ENCODE data around the gene RAB9B.

Gene RAB9B

DNA sequence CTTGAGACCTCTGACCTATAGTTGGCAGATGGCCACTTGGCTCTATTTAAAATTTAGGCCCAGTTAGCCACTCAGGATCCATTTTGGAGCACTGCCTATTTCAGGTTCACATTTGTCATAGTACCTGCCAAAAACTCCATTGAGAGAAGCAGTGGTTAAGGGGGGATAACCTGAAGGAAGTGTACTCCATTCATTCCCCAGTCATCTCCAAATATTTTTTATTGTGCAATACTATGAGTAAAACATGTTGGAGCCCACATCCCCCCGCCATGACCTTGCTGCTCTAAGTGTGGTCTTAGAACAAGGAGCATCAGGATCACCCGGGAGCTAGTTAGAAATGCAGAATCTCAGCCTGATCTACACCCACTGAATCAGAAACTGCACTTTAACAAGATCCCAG, 34.4 kb downstream of the RAB9B start:
- H3K9ac ChIP-seq (ENCODE audit: low read length) = no peak overlapping the region
- H3K27me3 ChIP-seq (ENCODE audit: control insufficient read depth, insufficient read depth, low read length) = no peaks in the 10 kb centered on the region
- no peak overlapping the region for H3K4me3 ChIP-seq (ENCODE audit: low read length)
- H3K27ac ChIP-seq (ENCODE audit: low read depth, low read length) = no peak overlapping the region
- H3K36me3 ChIP-seq (ENCODE audit: control insufficient read depth, insufficient read depth, low read length) = no peaks in the 10 kb centered on the region
- H3K4me1 ChIP-seq (ENCODE audit: control insufficient read depth, insufficient read depth, low read length) = no peaks in the 10 kb centered on the region

DNA sequence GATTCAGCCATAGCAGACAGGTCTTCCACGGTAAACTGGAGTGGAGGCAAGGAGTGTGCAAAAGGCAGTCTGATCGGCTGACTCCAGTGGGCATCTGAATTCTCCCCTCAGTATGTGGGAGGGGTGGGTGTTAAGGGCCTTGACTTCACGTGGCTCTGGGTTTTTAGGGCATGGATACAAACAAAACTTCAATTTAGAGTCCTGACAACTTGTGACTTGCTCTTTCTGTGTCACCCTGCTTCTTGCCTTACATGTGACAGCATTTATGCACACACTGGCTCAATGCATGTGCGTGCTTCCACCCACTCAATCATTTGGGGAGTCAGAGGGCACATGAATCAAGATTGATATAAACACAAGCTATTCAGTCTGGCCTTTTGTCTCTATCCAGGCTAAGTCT, 37.9 kb downstream of the RAB9B start:
- Histone ChIP-seq H3K27ac (ENCODE audit: low read depth, low read length) (no peak overlapping the region), H3K36me3 (ENCODE audit: control insufficient read depth, insufficient read depth, low read length) (no peaks in the 10 kb centered on the region), H3K9ac (ENCODE audit: low read length) (no peak overlapping the region), H3K4me1 (ENCODE audit: control insufficient read depth, insufficient read depth, low read length) (no peaks in the 10 kb centered on the region), H3K27me3 (ENCODE audit: control insufficient read depth, insufficient read depth, low read length) (no peaks in the 10 kb centered on the region), H3K4me3 (ENCODE audit: low read length) (no peak overlapping the region)

DNA sequence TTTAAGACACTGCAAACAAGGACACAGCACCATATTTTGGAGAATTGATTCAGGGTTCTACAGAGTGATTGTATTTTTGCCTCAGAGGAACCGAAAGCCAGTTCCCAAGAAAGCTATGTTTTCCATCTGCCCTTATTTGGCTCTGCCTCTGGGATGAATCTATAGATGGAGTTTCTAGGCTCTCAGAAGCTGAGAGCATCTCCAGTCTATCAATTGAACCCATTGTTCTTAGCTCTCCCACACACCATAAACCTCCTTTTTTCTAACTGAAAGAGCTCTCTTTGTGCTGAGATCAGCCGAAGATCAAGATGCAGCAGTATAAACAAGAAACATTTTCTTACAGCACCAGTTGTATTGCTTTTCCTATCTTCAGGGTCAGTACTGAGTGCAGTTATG, 38.5 kb downstream of the RAB9B start:
- Histone ChIP-seq H3K27ac (ENCODE audit: low read depth, low read length) (no peak overlapping the region), H3K4me1 (ENCODE audit: control insufficient read depth, insufficient read depth, low read length) (no peaks in the 10 kb centered on the region), H3K4me3 (ENCODE audit: low read length) (no peak overlapping the region), H3K27me3 (ENCODE audit: control insufficient read depth, insufficient read depth, low read length) (no peaks in the 10 kb centered on the region), H3K9ac (ENCODE audit: low read length) (no peak overlapping the region), H3K36me3 (ENCODE audit: control insufficient read depth, insufficient read depth, low read length) (no peaks in the 10 kb centered on the region)

DNA sequence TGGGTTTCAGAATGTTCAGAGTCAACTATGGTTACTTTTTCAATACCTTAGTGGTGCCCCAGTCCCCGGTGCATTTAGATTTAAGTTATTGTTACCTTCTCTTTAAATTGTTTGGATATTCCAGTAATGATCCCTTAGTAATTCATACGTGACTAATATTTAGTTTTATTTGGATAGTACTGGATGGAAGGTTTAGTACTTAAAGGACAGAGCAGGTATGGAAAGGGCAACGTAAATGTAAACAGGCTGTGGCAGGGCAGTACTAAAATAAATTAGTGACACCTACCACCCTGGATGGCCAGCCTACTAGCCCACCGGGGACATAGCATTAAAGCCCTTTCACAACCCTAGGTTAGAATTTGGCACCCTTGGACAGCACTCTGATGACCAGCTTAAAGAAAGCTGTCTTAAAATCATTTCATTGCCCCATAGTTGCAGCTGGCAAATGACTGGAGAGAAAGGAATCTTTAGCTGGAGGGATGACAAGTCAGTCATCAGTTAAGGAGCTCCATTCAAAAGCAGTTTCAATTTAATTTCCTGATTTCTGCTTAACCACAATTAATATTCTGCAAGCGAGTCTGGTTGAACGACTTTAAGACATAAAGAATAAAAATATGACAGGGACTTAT, 39.0 kb downstream of the RAB9B start:
- Histone ChIP-seq H3K27ac (ENCODE audit: low read depth, low read length) (no peak overlapping the region), H3K27me3 (ENCODE audit: control insufficient read depth, insufficient read depth, low read length) (no peaks in the 10 kb centered on the region), H3K9ac (ENCODE audit: low read length) (no peak overlapping the region), H3K36me3 (ENCODE audit: control insufficient read depth, insufficient read depth, low read length) (no peaks in the 10 kb centered on the region), H3K4me1 (ENCODE audit: control insufficient read depth, insufficient read depth, low read length) (no peaks in the 10 kb centered on the region), H3K4me3 (ENCODE audit: low read length) (no peak overlapping the region)

DNA sequence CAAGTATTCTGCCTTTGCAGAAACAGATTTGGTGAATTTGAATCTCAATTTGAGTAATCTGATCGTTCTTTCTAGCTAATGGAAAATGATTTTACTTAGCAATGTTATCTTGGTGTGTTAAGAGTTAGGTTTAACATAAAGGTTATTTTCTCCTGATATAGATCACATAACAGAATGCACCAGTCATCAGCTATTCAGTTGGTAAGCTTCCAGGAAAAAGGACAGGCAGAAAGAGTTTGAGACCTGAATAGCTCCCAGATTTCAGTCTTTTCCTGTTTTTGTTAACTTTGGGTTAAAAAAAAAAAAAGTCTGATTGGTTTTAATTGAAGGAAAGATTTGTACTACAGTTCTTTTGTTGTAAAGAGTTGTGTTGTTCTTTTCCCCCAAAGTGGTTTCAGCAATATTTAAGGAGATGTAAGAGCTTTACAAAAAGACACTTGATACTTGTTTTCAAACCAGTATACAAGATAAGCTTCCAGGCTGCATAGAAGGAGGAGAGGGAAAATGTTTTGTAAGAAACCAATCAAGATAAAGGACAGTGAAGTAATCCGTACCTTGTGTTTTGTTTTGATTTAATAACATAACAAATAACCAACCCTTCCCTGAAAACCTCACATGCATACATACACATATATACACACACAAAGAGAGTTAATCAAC, 40.1 kb downstream of the RAB9B start:
- H3K27ac ChIP-seq (ENCODE audit: low read depth, low read length) = no peak overlapping the region
- no peaks in the 10 kb centered on the region for H3K27me3 ChIP-seq (ENCODE audit: control insufficient read depth, insufficient read depth, low read length)
- H3K4me3 ChIP-seq (ENCODE audit: low read length) = no peak overlapping the region

DNA sequence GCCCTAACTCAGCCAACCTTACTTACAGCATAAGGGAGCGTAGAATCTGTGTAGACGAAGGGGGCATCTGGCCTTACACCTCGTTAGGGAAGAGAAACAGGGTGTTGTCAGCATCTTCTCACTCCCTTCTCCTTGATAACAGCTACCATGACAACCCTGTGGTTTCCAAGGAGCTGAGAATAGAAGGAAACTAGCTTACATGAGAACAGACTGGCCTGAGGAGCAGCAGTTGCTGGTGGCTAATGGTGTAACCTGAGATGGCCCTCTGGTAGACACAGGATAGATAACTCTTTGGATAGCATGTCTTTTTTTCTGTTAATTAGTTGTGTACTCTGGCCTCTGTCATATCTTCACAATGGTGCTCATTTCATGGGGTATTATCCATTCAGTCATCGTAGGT, 40.8 kb downstream of the RAB9B start:
- Histone ChIP-seq H3K4me3 (ENCODE audit: low read length) (no peak overlapping the region), H3K27me3 (ENCODE audit: control insufficient read depth, insufficient read depth, low read length) (no peaks in the 10 kb centered on the region), H3K27ac (ENCODE audit: low read depth, low read length) (no peak overlapping the region), H3K9ac (ENCODE audit: low read length) (no peak overlapping the region), H3K36me3 (ENCODE audit: control insufficient read depth, insufficient read depth, low read length) (no peaks in the 10 kb centered on the region), H3K4me1 (ENCODE audit: control insufficient read depth, insufficient read depth, low read length) (no peaks in the 10 kb centered on the region)

More for the DNA sequence above, 40.1 kb downstream of the RAB9B start:
- Histone ChIP-seq H3K36me3 (ENCODE audit: control insufficient read depth, insufficient read depth, low read length) (no peaks in the 10 kb centered on the region), H3K9ac (ENCODE audit: low read length) (no peak overlapping the region), H3K4me1 (ENCODE audit: control insufficient read depth, insufficient read depth, low read length) (no peaks in the 10 kb centered on the region)

DNA sequence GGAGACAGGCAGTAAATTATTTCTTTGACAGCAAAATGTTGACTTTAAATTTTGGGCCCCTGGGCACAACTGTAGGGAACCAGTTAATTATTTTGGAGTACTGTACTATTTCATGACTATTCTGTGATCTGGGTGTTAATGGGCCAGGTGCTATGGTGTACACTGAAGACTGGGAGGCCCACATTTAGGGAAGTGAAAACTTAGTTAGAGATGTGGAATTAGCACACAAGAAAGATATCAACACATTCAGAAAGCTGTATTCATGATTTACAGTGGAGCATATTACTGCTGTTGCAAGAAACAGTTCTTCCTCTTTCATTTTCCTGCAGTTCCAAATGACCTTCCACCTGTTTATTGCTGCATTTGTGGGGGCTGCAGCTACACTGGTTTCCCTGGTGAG, 43.1 kb downstream of the RAB9B start:
- Histone ChIP-seq H3K27me3 (ENCODE audit: control insufficient read depth, insufficient read depth, low read length) (no peaks in the 10 kb centered on the region), H3K27ac (ENCODE audit: low read depth, low read length) (no peak overlapping the region), H3K4me3 (ENCODE audit: low read length) (no peak overlapping the region), H3K9ac (ENCODE audit: low read length) (no peak overlapping the region), H3K36me3 (ENCODE audit: control insufficient read depth, insufficient read depth, low read length) (no peaks in the 10 kb centered on the region), H3K4me1 (ENCODE audit: control insufficient read depth, insufficient read depth, low read length) (no peaks in the 10 kb centered on the region)

DNA sequence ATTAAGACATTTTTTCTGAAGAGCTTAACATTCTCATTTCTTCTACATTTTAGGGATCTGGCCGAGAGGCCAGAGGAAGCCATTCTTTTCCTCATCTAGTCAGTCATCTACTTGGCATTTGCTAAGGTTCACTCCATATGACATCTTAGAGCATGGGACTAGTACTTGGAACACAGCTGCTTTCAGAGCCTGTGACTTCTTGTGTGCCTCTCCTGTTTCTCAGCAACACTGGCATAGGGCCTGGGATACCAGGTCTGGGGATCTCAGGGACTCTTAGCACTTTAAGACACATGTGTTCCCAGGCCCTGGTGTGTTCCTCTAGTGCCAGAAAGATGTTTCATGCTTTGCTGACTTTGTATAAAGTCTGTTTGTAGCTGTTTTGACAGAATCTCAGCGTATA, 48.1 kb downstream of the RAB9B start:
- no peaks in the 10 kb centered on the region for H3K27me3 ChIP-seq (ENCODE audit: control insufficient read depth, insufficient read depth, low read length)
- H3K27ac ChIP-seq (ENCODE audit: low read depth, low read length) = no peak overlapping the region
- H3K4me1 ChIP-seq (ENCODE audit: control insufficient read depth, insufficient read depth, low read length) = no peaks in the 10 kb centered on the region
- no peak overlapping the region for H3K4me3 ChIP-seq (ENCODE audit: low read length)
- H3K9ac ChIP-seq (ENCODE audit: low read length) = no peak overlapping the region
- H3K36me3 ChIP-seq (ENCODE audit: control insufficient read depth, insufficient read depth, low read length) = no peaks in the 10 kb centered on the region

DNA sequence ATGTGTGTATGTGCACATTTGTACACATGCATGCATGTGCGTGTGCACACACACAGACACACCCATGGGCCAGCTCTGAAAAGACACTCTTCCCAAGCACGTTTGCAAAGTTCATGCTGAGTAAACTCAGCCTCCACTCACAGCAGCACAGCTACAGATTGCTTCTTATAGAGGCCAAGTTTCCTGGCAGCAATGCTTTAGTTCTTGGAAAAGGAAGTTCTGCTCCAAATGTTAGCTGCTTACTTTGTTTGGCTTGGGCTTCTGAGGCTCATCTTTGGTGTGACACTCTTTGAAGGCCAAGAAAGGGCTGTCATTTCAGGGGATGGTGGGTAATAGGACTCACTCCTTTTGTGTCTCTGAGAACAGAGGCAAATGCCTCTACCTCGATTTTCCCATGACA, 48.9 kb downstream of the RAB9B start:
- H3K36me3 ChIP-seq (ENCODE audit: control insufficient read depth, insufficient read depth, low read length) = no peaks in the 10 kb centered on the region
- H3K4me3 ChIP-seq (ENCODE audit: low read length) = no peak overlapping the region
- H3K27me3 ChIP-seq (ENCODE audit: control insufficient read depth, insufficient read depth, low read length) = no peaks in the 10 kb centered on the region
- H3K4me1 ChIP-seq (ENCODE audit: control insufficient read depth, insufficient read depth, low read length) = no peaks in the 10 kb centered on the region
- no peak overlapping the region for H3K9ac ChIP-seq (ENCODE audit: low read length)
- no peak overlapping the region for H3K27ac ChIP-seq (ENCODE audit: low read depth, low read length)

DNA sequence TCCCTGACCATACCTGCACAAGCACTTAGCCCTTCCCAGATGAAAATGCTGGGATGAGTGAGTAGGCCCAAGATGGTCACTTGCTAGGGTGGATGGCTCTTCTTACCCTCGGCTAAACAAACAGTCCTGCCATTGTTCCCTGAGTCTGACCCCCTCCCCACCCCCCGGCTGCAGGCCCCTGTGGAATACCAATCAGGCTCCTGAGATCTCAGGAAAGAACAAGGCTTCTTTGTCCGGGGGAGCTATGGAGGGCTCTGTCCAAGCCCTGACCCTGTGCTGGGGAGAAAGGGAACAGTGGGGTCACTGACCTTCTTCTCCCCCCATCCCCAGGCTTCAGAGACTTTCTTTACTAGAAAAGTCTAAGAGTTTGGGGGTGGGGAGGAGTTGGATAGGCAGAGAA, 49.4 kb downstream of the RAB9B start:
- Histone ChIP-seq H3K36me3 (ENCODE audit: control insufficient read depth, insufficient read depth, low read length) (no peaks in the 10 kb centered on the region), H3K27ac (ENCODE audit: low read depth, low read length) (no peak overlapping the region), H3K4me3 (ENCODE audit: low read length) (no peak overlapping the region), H3K27me3 (ENCODE audit: control insufficient read depth, insufficient read depth, low read length) (no peaks in the 10 kb centered on the region), H3K9ac (ENCODE audit: low read length) (no peak overlapping the region), H3K4me1 (ENCODE audit: control insufficient read depth, insufficient read depth, low read length) (no peaks in the 10 kb centered on the region)

DNA sequence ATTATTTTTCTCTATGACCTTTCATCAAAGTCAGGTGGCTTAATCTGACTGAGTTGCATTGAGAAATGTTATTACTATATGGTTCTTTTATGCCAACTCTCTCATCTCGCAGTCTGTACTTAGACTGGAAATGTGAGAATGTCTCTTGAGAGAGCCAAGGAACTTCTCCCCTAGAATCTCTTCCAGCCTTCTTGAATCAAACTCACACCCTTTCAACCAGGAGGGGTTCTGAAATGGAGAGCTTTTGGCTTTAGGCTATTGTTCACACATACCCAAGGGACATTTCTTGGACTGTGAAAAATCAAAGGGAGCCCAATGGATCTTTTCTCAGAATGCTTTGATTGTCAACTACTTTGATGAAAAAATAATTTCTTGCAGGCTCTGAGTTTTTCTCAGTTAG, 50.4 kb downstream of the RAB9B start:
- no peak overlapping the region for H3K27ac ChIP-seq (ENCODE audit: low read depth, low read length)

DNA sequence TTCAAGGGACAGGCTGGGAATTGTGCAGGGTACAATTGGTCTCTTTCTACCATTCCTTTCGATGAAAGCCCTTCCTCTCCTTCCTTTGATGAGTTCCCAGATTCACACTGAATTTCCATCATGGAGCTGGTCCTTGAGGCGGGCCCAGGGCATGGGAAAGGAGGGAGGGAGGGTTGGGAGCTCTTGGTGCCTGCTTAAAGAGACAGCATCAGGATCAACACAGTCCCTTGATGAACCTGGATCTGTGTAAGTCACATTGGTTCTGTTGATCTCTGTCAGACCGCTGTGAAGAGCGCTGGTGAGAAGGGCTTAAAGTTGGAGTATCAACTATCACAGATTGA, 51.0 kb downstream of the RAB9B start:
- Histone ChIP-seq H3K27ac (ENCODE audit: low read depth, low read length) (no peak overlapping the region), H3K4me1 (ENCODE audit: control insufficient read depth, insufficient read depth, low read length) (no peaks in the 10 kb centered on the region), H3K9ac (ENCODE audit: low read length) (no peak overlapping the region), H3K4me3 (ENCODE audit: low read length) (no peak overlapping the region), H3K36me3 (ENCODE audit: control insufficient read depth, insufficient read depth, low read length) (no peaks in the 10 kb centered on the region), H3K27me3 (ENCODE audit: control insufficient read depth, insufficient read depth, low read length) (no peaks in the 10 kb centered on the region)

More for the DNA sequence above, 50.4 kb downstream of the RAB9B start:
- H3K9ac ChIP-seq (ENCODE audit: low read length) = no peak overlapping the region
- no peaks in the 10 kb centered on the region for H3K27me3 ChIP-seq (ENCODE audit: control insufficient read depth, insufficient read depth, low read length)
- no peaks in the 10 kb centered on the region for H3K36me3 ChIP-seq (ENCODE audit: control insufficient read depth, insufficient read depth, low read length)
- H3K4me3 ChIP-seq (ENCODE audit: low read length) = no peak overlapping the region
- H3K4me1 ChIP-seq (ENCODE audit: control insufficient read depth, insufficient read depth, low read length) = no peaks in the 10 kb centered on the region

DNA sequence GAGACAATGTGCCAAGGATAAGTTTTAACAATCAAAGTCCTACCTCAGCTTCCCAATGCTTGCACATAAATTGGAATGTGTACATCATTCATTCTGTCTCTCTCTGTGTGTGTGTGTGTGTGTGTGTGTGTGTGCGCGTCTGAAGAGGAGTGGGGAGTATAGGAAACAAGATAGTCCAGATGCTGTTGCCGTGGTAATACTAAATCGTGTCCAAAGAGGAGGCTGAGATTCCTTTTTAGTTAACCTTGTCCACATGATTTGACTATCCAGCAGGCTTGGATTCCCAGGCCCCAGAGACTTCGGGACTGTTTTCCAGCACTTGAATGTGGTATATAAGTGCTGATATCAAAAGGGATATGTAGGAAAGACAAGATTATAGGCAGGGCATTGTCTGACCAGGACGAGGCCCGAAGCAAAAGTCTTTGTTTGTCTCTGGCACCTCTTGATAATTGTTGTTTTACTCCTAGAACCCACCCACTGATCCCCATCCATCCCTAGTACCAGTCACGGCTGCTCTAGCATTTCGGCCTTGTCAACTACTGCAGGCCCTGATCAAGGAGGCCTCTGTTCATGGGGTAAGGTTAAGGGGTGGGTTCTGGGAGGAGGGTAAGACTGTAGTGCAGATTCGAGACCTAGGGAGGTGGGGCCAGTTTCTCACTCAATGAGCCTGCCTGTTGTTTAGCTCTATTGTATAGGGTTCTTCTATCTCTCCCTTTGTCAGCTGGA, 51.6 kb downstream of the RAB9B start:
- H3K27ac ChIP-seq (ENCODE audit: low read depth, low read length) = no peak overlapping the region
- H3K4me1 ChIP-seq (ENCODE audit: control insufficient read depth, insufficient read depth, low read length) = no peaks in the 10 kb centered on the region
- H3K27me3 ChIP-seq (ENCODE audit: control insufficient read depth, insufficient read depth, low read length) = no peaks in the 10 kb centered on the region
- no peaks in the 10 kb centered on the region for H3K36me3 ChIP-seq (ENCODE audit: control insufficient read depth, insufficient read depth, low read length)
- no peak overlapping the region for H3K4me3 ChIP-seq (ENCODE audit: low read length)
- H3K9ac ChIP-seq (ENCODE audit: low read length) = no peak overlapping the region
